Neural progenitor cell (in vitro differentiated cells): ENCODE data around the gene SCAPER.

Source experiments
- CTCF ChIP-seq: fragments of 200-600 bp; sonication (generic); IDR thresholded peaks from 2 replicates; pipeline ENCODE4 v1.5.1; 2017; ENCODE audit warnings: antibody characterized with exemption, mild to moderate bottlenecking
- EZH2 ChIP-seq: fragments of 200-600 bp; sonication (generic); IDR thresholded peaks from 2 replicates; pipeline ENCODE4 v1.6.1; 2017; ENCODE audit warnings: antibody characterized with exemption, mild to moderate bottlenecking, moderate library complexity

DNA sequence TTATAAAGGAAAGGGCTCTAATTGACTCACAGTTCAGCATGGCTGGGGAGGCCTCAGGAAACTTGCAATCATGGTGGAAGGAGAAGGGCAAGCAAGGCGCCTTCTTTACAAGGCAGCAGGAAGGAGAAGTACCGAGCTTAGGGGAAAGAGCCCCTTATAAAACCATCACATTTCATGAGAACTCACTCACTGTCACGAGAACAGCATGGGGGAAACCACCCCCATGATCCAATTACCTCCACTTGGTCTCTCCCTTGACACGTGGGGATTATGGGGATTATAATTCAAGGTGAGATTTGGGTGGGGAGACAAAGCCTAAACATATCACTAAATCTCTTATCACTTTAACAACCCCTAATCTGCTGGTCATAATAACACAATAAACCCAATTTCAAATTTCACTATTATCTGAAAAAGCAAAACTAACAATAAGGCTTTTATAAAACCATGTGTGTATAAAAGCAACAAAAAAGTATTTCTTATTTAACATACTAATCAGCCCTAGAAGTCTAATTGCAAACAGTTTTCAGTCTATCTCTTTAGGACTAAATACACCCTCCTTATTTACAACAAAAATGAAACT lies 43.2 kb downstream of the SCAPER start:
- no peak for TF ChIP-seq EZH2
- no peak for TF ChIP-seq CTCF
